DND-41 (cell line): Measurements from ENCODE around the gene CYP27C1.

Experiments used
- ATAC-seq: fragments of 200-7000 bp; cut with Tn5 transposase; 3 replicates; pipeline ENCODE4 v1.9.1; 2021; ENCODE audit warnings: low read depth; ENCODE audit not compliant: insufficient read depth
- DNase-seq: peaks from one replicate; pipeline ENCODE4 v3.0.0-alpha.2; 2020
- H2AFZ ChIP-seq: 2 replicates; pipeline ENCODE4 v1.6.0; 2012; ENCODE audit warnings: low read depth, low read length
- H3K27ac ChIP-seq: 2 replicates; pipeline ENCODE4 v1.5.1; 2012; ENCODE audit warnings: low read length, inconsistent platforms
- H3K27me3 ChIP-seq: fragments of 200-600 bp; sonication (generic); 2 replicates; pipeline ENCODE4 v1.6.0; 2012; ENCODE audit warnings: low read length, mild to moderate bottlenecking, inconsistent platforms; ENCODE audit not compliant: insufficient read depth, poor library complexity
- H3K36me3 ChIP-seq: 2 replicates; pipeline ENCODE4 v1.5.1; 2012; ENCODE audit warnings: low read length, inconsistent platforms; ENCODE audit not compliant: insufficient read depth
- H3K4me1 ChIP-seq: 2 replicates; pipeline ENCODE4 v1.5.1; 2012; ENCODE audit warnings: mild to moderate bottlenecking, low read length; ENCODE audit not compliant: insufficient read depth
- H3K4me2 ChIP-seq: 2 replicates; pipeline ENCODE4 v1.6.0; 2012; ENCODE audit warnings: mild to moderate bottlenecking, moderate library complexity, low read length, inconsistent platforms; ENCODE audit not compliant: insufficient read depth
- H3K4me3 ChIP-seq, 2 experiments: fragments of 200-600 bp in 1 of 2; shearing (Covaris generic) in 1 of 2; 2 replicates each; pipeline ENCODE4 v1.5.1; 2012 to 2016; ENCODE audit warnings: inconsistent platforms in 2 of 2, low read length in 2 of 2, mild to moderate bottlenecking in 2 of 2, low read depth in 1 of 2, moderate library complexity in 1 of 2
- H3K79me2 ChIP-seq: 2 replicates; pipeline ENCODE4 v1.6.0; 2012; ENCODE audit warnings: low read length, inconsistent platforms; ENCODE audit not compliant: insufficient read depth
- H3K9ac ChIP-seq: 2 replicates; pipeline ENCODE4 v1.6.0; 2012; ENCODE audit warnings: low read depth, mild to moderate bottlenecking, inconsistent platforms, low read length, moderate library complexity
- H3K9me3 ChIP-seq: 2 replicates; pipeline ENCODE4 v1.5.1; 2012; ENCODE audit warnings: low read length, moderate library complexity, mild to moderate bottlenecking, inconsistent platforms; ENCODE audit not compliant: insufficient read depth, severe bottlenecking
- H4K20me1 ChIP-seq: 2 replicates; pipeline ENCODE4 v1.6.0; 2012; ENCODE audit warnings: low read length; ENCODE audit not compliant: insufficient read depth
- EZH2 ChIP-seq: IDR thresholded peaks from 3 replicates; pipeline ENCODE4 v1.6.1; 2012; ENCODE audit warnings: borderline replicate concordance, low read depth, mild to moderate bottlenecking, moderate library complexity, low read length, inconsistent platforms; ENCODE audit not compliant: severe bottlenecking
- TF ChIP-seq, protein P1 (sequence below): IDR thresholded peaks from 2 replicates; pipeline ENCODE4 v1.5.1; 2012; ENCODE audit warnings: borderline replicate concordance, low read length, moderate library complexity, mild to moderate bottlenecking; ENCODE audit not compliant: poor library complexity, severe bottlenecking; ENCODE audit errors: extremely low read depth

CYP27C1 gene

DNA sequence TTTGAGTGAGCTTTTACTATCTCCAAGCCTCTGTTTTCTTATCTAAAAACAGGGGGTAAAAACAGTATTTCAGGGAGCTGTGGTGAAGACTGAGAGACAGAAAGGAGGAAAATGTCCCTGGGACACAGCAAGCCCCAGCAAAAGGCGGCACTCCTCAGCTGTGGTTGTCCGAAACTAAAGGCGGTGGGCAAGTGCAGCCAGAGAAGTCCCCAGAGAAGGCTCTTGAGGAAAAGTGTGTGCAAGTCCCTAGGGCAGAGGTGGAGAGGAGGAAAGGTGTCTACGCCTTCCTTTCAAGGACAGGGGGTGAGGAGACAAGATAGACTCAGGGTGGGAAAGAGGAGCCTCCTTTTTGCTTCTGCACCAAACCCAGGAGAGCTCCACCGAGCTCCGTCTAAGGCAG lies 45.5 kb downstream of the CYP27C1 start:
- Histone ChIP-seq H2AFZ (no peak overlapping the region), H4K20me1 (no peaks in the 10 kb centered on the region), H3K4me2 (no peak overlapping the region), H3K27me3 (no peaks in the 10 kb centered on the region), H3K9ac (no peak overlapping the region), H3K4me1 (no peaks in the 10 kb centered on the region), H3K79me2 (no peaks in the 10 kb centered on the region), H3K9me3 (no peaks in the 10 kb centered on the region), H3K4me3 (no peak overlapping the region), H3K36me3 (no peaks in the 10 kb centered on the region), H3K27ac (no peak overlapping the region)
- TF ChIP-seq, protein P1, sequence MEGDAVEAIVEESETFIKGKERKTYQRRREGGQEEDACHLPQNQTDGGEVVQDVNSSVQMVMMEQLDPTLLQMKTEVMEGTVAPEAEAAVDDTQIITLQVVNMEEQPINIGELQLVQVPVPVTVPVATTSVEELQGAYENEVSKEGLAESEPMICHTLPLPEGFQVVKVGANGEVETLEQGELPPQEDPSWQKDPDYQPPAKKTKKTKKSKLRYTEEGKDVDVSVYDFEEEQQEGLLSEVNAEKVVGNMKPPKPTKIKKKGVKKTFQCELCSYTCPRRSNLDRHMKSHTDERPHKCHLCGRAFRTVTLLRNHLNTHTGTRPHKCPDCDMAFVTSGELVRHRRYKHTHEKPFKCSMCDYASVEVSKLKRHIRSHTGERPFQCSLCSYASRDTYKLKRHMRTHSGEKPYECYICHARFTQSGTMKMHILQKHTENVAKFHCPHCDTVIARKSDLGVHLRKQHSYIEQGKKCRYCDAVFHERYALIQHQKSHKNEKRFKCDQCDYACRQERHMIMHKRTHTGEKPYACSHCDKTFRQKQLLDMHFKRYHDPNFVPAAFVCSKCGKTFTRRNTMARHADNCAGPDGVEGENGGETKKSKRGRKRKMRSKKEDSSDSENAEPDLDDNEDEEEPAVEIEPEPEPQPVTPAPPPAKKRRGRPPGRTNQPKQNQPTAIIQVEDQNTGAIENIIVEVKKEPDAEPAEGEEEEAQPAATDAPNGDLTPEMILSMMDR: no peak
- no peak for TF ChIP-seq EZH2
- DNase-seq (no peak), ATAC-seq (no peak)

DNA sequence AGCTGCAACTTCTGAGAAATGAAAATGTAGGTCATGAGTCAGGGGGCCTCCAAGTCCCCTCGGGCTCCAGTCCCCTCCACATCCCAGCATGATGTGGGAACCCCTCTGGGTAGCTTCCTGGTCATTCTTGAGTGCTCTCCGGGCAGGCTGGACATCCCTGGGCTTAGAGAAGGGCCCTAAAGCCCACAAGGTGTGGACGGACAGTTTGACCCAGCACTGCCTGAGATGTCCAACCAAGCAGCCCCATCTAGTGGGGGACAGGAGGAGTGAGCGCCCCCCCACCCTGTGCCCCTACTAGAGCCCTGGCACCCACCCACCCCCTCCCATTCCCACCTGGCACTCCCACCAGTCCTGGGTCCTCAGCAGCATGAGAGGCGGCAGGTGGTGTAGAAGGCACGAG lies 46.0 kb downstream of the CYP27C1 start:
- no peak for TF ChIP-seq EZH2
- TF ChIP-seq, protein P1: peak; percentile 13
- H4K20me1 ChIP-seq: no peaks in the 10 kb centered on the region
- no peak for ATAC-seq
- H3K4me2 ChIP-seq: no peak overlapping the region
- no peaks in the 10 kb centered on the region for H3K9me3 ChIP-seq
- no peak overlapping the region for H3K27ac ChIP-seq
- no peak overlapping the region for H3K9ac ChIP-seq
- no peak overlapping the region for H2AFZ ChIP-seq
- no peaks in the 10 kb centered on the region for H3K36me3 ChIP-seq
- no peaks in the 10 kb centered on the region for H3K27me3 ChIP-seq
- H3K4me3 ChIP-seq: no peak overlapping the region
- no peaks in the 10 kb centered on the region for H3K4me1 ChIP-seq
- DNase-seq: no peak
- no peaks in the 10 kb centered on the region for H3K79me2 ChIP-seq

DNA sequence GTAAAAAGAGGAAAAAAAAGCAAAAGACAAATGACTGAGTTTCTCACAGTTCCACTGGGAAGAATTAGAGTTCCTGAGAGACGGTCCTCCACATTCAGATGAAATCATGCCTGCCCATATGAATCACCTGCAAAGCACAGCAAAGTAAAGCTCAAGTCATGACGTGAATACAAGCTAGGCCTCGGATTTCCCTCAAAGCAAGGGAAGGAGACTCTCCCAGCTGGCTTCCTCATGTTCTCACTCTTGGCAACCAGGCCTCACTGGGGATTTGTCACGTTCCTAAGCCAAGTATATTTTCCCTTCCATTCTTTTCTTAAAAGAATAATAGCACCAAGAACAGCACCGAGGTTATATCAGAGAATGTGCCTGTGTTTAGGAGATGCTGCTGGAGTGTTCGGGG lies 47.0 kb downstream of the CYP27C1 start:
- no peaks in the 10 kb centered on the region for H3K36me3 ChIP-seq
- no peaks in the 10 kb centered on the region for H3K27me3 ChIP-seq
- no peak overlapping the region for H3K27ac ChIP-seq
- H3K79me2 ChIP-seq: no peaks in the 10 kb centered on the region
- no peak overlapping the region for H3K9ac ChIP-seq
- no peak for TF ChIP-seq EZH2
- TF ChIP-seq, protein P1: no peak
- no peaks in the 10 kb centered on the region for H4K20me1 ChIP-seq
- no peak overlapping the region for H3K4me2 ChIP-seq
- DNase-seq: no peak
- H3K4me1 ChIP-seq: no peaks in the 10 kb centered on the region
- no peak overlapping the region for H2AFZ ChIP-seq
- H3K9me3 ChIP-seq: no peaks in the 10 kb centered on the region
- no peak overlapping the region for H3K4me3 ChIP-seq
- ATAC-seq: no peak

DNA sequence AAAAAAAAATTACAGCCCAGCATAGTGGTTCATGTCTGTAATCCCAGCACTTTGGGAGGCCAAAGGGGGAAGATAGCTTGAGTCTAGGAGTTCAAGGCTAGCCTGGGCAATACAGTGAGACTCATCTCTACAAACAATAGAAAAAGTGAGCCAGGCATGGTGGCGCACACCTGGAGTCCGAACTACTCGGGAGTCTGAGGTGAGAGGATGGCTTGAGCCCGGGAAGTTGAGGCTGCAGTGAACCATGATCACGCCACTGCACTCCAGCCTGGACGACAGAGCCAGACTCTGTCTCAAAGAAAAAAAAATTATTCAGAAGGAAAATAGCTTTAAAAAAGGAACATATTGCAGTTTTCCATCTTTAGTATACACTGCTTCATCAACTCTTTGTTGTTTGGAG lies 47.8 kb downstream of the CYP27C1 start:
- TF ChIP-seq EZH2: no peak
- TF ChIP-seq, protein P1: no peak
- DNase-seq: no peak
- H4K20me1 ChIP-seq: no peaks in the 10 kb centered on the region

More for the DNA sequence above, 47.8 kb downstream of the CYP27C1 start:
- Histone ChIP-seq H3K27ac (no peak overlapping the region), H3K27me3 (no peaks in the 10 kb centered on the region), H3K79me2 (no peaks in the 10 kb centered on the region), H3K4me3 (no peak overlapping the region), H3K36me3 (no peaks in the 10 kb centered on the region), H3K9me3 (no peaks in the 10 kb centered on the region), H2AFZ (no peak overlapping the region), H3K9ac (no peak overlapping the region), H3K4me2 (no peak overlapping the region), H3K4me1 (no peaks in the 10 kb centered on the region)
- no peak for ATAC-seq
